GM23338 (cell line): ENCODE measurements around the gene SERGEF. TPM values are rescaled to one million over a fixed set of nuclear protein-coding genes. Genes with fewer than 3 reads are reported as not detected.
A peak's percentile ranks its signal among the peaks of the same experiment; 100 is the strongest.

ENCODE experiments used
- ATAC-seq: fragments of 200-7000 bp; cut with Tn5 transposase; 3 replicates; pipeline ENCODE4 v1.9.1; 2020
- DNase-seq: peaks from one replicate; pipeline ENCODE4 v3.0.0-alpha.2; 2015; ENCODE audit warnings: low spot score
- H2AFZ ChIP-seq: fragments of 200-600 bp; sonication (generic); 2 replicates; pipeline ENCODE4 v1.8.0; 2016; ENCODE audit warnings: antibody characterized with exemption, mild to moderate bottlenecking, moderate library complexity
- H3F3A ChIP-seq: fragments of 200-600 bp; sonication (generic); replicated peaks from 2 replicates; pipeline ENCODE4 v1.8.0; 2017; ENCODE audit warnings: antibody characterized with exemption, mixed run types, low read depth
- H3K27ac ChIP-seq: fragments of 200-600 bp; sonication (generic); 2 replicates; pipeline ENCODE4 v1.6.1; 2016; ENCODE audit warnings: low read depth
- H3K27me3 ChIP-seq: fragments of 200-600 bp; sonication (generic); 2 replicates; pipeline ENCODE4 v1.8.0; 2016; ENCODE audit warnings: mild to moderate bottlenecking, mixed run types, moderate library complexity; ENCODE audit not compliant: insufficient read depth
- H3K36me3 ChIP-seq: fragments of 200-600 bp; sonication (generic); 2 replicates; pipeline ENCODE4 v1.8.0; 2016; ENCODE audit warnings: mild to moderate bottlenecking; ENCODE audit not compliant: insufficient read depth
- H3K4me1 ChIP-seq: fragments of 200-600 bp; sonication (generic); 2 replicates; pipeline ENCODE4 v1.8.0; 2016; ENCODE audit warnings: mild to moderate bottlenecking, moderate library complexity; ENCODE audit not compliant: insufficient read depth
- H3K4me2 ChIP-seq: fragments of 200-600 bp; sonication (generic); 2 replicates; pipeline ENCODE4 v1.7.1; 2017; ENCODE audit warnings: mixed run types
- H3K4me3 ChIP-seq: fragments of 200-600 bp; sonication (generic); 2 replicates; pipeline ENCODE4 v1.6.1; 2016; ENCODE audit warnings: mixed run types
- H3K79me2 ChIP-seq: fragments of 200-600 bp; sonication (generic); replicated peaks from 2 replicates; pipeline ENCODE4 v1.8.0; 2017; ENCODE audit warnings: mild to moderate bottlenecking; ENCODE audit not compliant: insufficient read depth
- H3K9me2 ChIP-seq: fragments of 200-600 bp; sonication (generic); 2 replicates; pipeline ENCODE4 v1.8.0; 2017; ENCODE audit not compliant: insufficient read depth
- H4K20me1 ChIP-seq: fragments of 200-600 bp; sonication (generic); replicated peaks from 2 replicates; pipeline ENCODE4 v1.8.0; 2017; ENCODE audit warnings: mild to moderate bottlenecking; ENCODE audit not compliant: insufficient read depth
- H3K27ac Mint-ChIP-seq: 2 replicates; pipeline ENCODE4 v1.8.0; 2020; ENCODE audit warnings: inconsistent platforms, mild to moderate bottlenecking, moderate library complexity, mixed read lengths
- H3K27me3 Mint-ChIP-seq: 3 replicates; pipeline ENCODE4 v1.8.0; 2022; ENCODE audit warnings: low read depth, mild to moderate bottlenecking, moderate library complexity, mixed read lengths, inconsistent platforms; ENCODE audit not compliant: insufficient read depth, poor library complexity
- H3K36me3 Mint-ChIP-seq: 3 replicates; pipeline ENCODE4 v1.8.0; 2021; ENCODE audit warnings: low read depth, mild to moderate bottlenecking, inconsistent platforms, moderate library complexity, mixed read lengths
- H3K4me1 Mint-ChIP-seq: 3 replicates; pipeline ENCODE4 v1.8.0; 2020; ENCODE audit warnings: mild to moderate bottlenecking, inconsistent platforms, mixed read lengths
- H3K4me3 Mint-ChIP-seq: 3 replicates; pipeline ENCODE4 v1.8.0; 2021; ENCODE audit warnings: moderate library complexity, mild to moderate bottlenecking, inconsistent platforms, mixed read lengths
- H3K9me3 Mint-ChIP-seq: 3 replicates; pipeline ENCODE4 v1.8.0; 2020; ENCODE audit warnings: moderate library complexity, mild to moderate bottlenecking, inconsistent platforms, mixed read lengths
- CREB1 ChIP-seq: fragments of 250-450 bp; sonication (Bioruptor Pico); IDR thresholded peaks from 2 replicates; pipeline ENCODE4 v1.5.0; 2020; ENCODE audit warnings: low read depth, mild to moderate bottlenecking, moderate library complexity
- EZH2phosphoT487 ChIP-seq: fragments of 200-600 bp; sonication (generic); IDR thresholded peaks from one replicate; pipeline ENCODE4 v1.8.1; 2018; ENCODE audit warnings: antibody characterized with exemption; ENCODE audit not compliant: unreplicated experiment
- JUNB ChIP-seq: IDR thresholded peaks from one replicate; pipeline ENCODE4 v1.6.1; 2016; ENCODE audit warnings: antibody characterized with exemption; ENCODE audit not compliant: unreplicated experiment
- POLR2AphosphoS5 ChIP-seq: IDR thresholded peaks from 2 replicates; pipeline ENCODE4 v1.6.1; 2016; ENCODE audit warnings: antibody characterized with exemption, low read depth
- ZNF114 ChIP-seq: fragments of 250-450 bp; sonication (Bioruptor Pico); IDR thresholded peaks from 2 replicates; pipeline ENCODE4 v1.5.0; 2020; ENCODE audit warnings: mild to moderate bottlenecking, moderate library complexity
- ZNF331 ChIP-seq: fragments of 250-450 bp; sonication (Bioruptor Pico); IDR thresholded peaks from 2 replicates; pipeline ENCODE4 v1.5.0; 2020; ENCODE audit warnings: low read depth, mild to moderate bottlenecking, moderate library complexity
- polyA plus RNA-seq: library from polyadenylated mRNA; unstranded; fragments of >200 nt; fragmentation: Nextera tagmentation; extraction: Ambion mirVana; gene quantifications from 2 replicates; pipeline ENCODE4 v1.2.1, GENCODE V29; 2016
- total RNA-seq: library from RNA; depleted of rRNA; stranded (reverse); fragments of >200 nt; shearing (Covaris generic); gene quantifications from 2 replicates; pipeline ENCODE4 v1.2.3, GENCODE V29; 2014
- TF ChIP-seq, protein P1 (sequence below): fragments of 250-450 bp; sonication (Bioruptor Pico); IDR thresholded peaks from 2 replicates; pipeline ENCODE4 v1.5.0; 2020; ENCODE audit warnings: mild to moderate bottlenecking, moderate library complexity

The SERGEF gene
- total and polyA plus RNA-seq, 2 experiments from 2014 or later: 24.2 to 27.9 TPM

GRCh38 chr11:17915500-17916143 lies 97.2 kb downstream of the SERGEF start:
- no peak overlapping the region for H3K4me3 ChIP-seq
- ATAC-seq (no peak), DNase-seq (peak; percentile 6)
- H3K9me3 Mint-ChIP-seq: no peaks in the 10 kb centered on the region
- H2AFZ ChIP-seq: no peak overlapping the region
- no peaks in the 10 kb centered on the region for H3F3A ChIP-seq
- H3K4me3 Mint-ChIP-seq: no peak overlapping the region
- H3K79me2 ChIP-seq: no peaks in the 10 kb centered on the region
- H3K27ac Mint-ChIP-seq: no peak overlapping the region
- no peak overlapping the region for H3K27ac ChIP-seq
- H4K20me1 ChIP-seq: no peaks in the 10 kb centered on the region; the same call in 1 of the 2 replicates
- no peak overlapping the region for H3K4me2 ChIP-seq
- TF ChIP-seq ZNF114 (CRISPR knock-in tag) (no peak), EZH2phosphoT487 (no peak), ZNF331 (CRISPR knock-in tag) (no peak), CREB1 (no peak), JUNB (no peak), POLR2AphosphoS5 (no peak)
- TF ChIP-seq, protein P1, sequence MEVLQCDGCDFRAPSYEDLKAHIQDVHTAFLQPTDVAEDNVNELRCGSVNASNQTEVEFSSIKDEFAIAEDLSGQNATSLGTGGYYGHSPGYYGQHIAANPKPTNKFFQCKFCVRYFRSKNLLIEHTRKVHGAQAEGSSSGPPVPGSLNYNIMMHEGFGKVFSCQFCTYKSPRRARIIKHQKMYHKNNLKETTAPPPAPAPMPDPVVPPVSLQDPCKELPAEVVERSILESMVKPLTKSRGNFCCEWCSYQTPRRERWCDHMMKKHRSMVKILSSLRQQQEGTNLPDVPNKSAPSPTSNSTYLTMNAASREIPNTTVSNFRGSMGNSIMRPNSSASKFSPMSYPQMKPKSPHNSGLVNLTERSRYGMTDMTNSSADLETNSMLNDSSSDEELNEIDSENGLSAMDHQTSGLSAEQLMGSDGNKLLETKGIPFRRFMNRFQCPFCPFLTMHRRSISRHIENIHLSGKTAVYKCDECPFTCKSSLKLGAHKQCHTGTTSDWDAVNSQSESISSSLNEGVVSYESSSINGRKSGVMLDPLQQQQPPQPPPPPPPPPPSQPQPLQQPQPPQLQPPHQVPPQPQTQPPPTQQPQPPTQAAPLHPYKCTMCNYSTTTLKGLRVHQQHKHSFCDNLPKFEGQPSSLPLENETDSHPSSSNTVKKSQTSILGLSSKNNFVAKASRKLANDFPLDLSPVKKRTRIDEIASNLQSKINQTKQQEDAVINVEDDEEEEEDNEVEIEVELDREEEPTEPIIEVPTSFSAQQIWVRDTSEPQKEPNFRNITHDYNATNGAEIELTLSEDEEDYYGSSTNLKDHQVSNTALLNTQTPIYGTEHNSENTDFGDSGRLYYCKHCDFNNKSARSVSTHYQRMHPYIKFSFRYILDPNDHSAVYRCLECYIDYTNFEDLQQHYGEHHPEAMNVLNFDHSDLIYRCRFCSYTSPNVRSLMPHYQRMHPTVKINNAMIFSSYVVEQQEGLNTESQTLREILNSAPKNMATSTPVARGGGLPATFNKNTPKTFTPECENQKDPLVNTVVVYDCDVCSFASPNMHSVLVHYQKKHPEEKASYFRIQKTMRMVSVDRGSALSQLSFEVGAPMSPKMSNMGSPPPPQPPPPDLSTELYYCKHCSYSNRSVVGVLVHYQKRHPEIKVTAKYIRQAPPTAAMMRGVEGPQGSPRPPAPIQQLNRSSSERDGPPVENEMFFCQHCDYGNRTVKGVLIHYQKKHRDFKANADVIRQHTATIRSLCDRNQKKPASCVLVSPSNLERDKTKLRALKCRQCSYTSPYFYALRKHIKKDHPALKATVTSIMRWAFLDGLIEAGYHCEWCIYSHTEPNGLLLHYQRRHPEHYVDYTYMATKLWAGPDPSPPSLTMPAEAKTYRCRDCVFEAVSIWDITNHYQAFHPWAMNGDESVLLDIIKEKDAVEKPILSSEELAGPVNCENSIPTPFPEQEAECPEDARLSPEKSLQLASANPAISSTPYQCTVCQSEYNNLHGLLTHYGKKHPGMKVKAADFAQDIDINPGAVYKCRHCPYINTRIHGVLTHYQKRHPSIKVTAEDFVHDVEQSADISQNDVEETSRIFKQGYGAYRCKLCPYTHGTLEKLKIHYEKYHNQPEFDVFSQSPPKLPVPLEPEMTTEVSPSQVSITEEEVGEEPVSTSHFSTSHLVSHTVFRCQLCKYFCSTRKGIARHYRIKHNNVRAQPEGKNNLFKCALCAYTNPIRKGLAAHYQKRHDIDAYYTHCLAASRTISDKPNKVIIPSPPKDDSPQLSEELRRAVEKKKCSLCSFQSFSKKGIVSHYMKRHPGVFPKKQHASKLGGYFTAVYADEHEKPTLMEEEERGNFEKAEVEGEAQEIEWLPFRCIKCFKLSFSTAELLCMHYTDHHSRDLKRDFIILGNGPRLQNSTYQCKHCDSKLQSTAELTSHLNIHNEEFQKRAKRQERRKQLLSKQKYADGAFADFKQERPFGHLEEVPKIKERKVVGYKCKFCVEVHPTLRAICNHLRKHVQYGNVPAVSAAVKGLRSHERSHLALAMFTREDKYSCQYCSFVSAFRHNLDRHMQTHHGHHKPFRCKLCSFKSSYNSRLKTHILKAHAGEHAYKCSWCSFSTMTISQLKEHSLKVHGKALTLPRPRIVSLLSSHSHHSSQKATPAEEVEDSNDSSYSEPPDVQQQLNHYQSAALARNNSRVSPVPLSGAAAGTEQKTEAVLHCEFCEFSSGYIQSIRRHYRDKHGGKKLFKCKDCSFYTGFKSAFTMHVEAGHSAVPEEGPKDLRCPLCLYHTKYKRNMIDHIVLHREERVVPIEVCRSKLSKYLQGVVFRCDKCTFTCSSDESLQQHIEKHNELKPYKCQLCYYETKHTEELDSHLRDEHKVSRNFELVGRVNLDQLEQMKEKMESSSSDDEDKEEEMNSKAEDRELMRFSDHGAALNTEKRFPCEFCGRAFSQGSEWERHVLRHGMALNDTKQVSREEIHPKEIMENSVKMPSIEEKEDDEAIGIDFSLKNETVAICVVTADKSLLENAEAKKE (CRISPR knock-in tag): no peak
- H3K9me2 ChIP-seq: no peaks in the 10 kb centered on the region
- no peaks in the 10 kb centered on the region for H3K27me3 ChIP-seq
- no peaks in the 10 kb centered on the region for H3K27me3 Mint-ChIP-seq
- peaks cover 23% of the 10 kb centered on the region for H3K4me1 Mint-ChIP-seq
- peaks cover 23% of the 10 kb centered on the region for H3K4me1 ChIP-seq
- H3K36me3 Mint-ChIP-seq: no peaks in the 10 kb centered on the region
- H3K36me3 ChIP-seq: no peaks in the 10 kb centered on the region
